KMS-11 (cell line): ENCODE results near the gene GDF11.
A peak's percentile ranks its signal among the peaks of the same experiment; 100 is the strongest.

Experiments
- H2AFZ ChIP-seq: fragments of 200-600 bp; sonication (generic); 2 replicates; pipeline ENCODE4 v1.6.1; 2016; ENCODE audit warnings: antibody characterized with exemption, mixed run types, low read depth
- H3K27ac ChIP-seq: fragments of 200-600 bp; sonication (generic); 2 replicates; pipeline ENCODE4 v1.6.1; 2016; ENCODE audit warnings: mild to moderate bottlenecking, mixed run types
- H3K27me3 ChIP-seq: fragments of 200-600 bp; sonication (generic); 2 replicates; pipeline ENCODE4 v1.6.1; 2017; ENCODE audit warnings: mild to moderate bottlenecking, low read depth, mixed run types, moderate library complexity; ENCODE audit not compliant: insufficient read depth
- H3K36me3 ChIP-seq: fragments of 200-600 bp; sonication (generic); 2 replicates; pipeline ENCODE4 v1.6.1; 2017; ENCODE audit warnings: mild to moderate bottlenecking, mixed run types; ENCODE audit not compliant: insufficient read depth
- H3K4me1 ChIP-seq: fragments of 200-600 bp; sonication (generic); 2 replicates; pipeline ENCODE4 v1.6.1; 2016; ENCODE audit warnings: mild to moderate bottlenecking, low read depth, mixed run types; ENCODE audit not compliant: poor library complexity, severe bottlenecking
- H3K4me2 ChIP-seq: fragments of 200-600 bp; sonication (generic); 2 replicates; pipeline ENCODE4 v1.7.0; 2016; ENCODE audit warnings: mild to moderate bottlenecking, mixed run types
- H3K4me3 ChIP-seq: fragments of 200-600 bp; sonication (generic); IDR thresholded peaks from 2 replicates; pipeline ENCODE4 v1.6.1; 2017; ENCODE audit warnings: low read depth, low read length, mixed read lengths; ENCODE audit not compliant: insufficient read depth
- H3K79me2 ChIP-seq: fragments of 200-600 bp; sonication (generic); 2 replicates; pipeline ENCODE4 v1.6.1; 2016; ENCODE audit warnings: low read depth, mixed run types; ENCODE audit not compliant: insufficient read depth
- H3K9ac ChIP-seq: fragments of 200-600 bp; sonication (generic); 2 replicates; pipeline ENCODE4 v1.6.1; 2016; ENCODE audit warnings: mild to moderate bottlenecking, mixed run types
- H4K20me1 ChIP-seq: fragments of 200-600 bp; sonication (generic); 2 replicates; pipeline ENCODE4 v1.6.1; 2016; ENCODE audit warnings: mild to moderate bottlenecking, mixed run types; ENCODE audit not compliant: insufficient read depth
- CTCF ChIP-seq: fragments of 200-600 bp; sonication (generic); conservative IDR thresholded peaks from 2 replicates; pipeline ENCODE4 v1.6.1; 2017; ENCODE audit warnings: low read depth, mild to moderate bottlenecking, antibody characterized with exemption, low read length, moderate library complexity, mixed read lengths

GDF11 gene

GRCh38 chr12:55708695-55709233 is 34.2 kb upstream of the GDF11 start:
- Histone ChIP-seq H3K36me3 (no peaks in the 10 kb centered on the region), H4K20me1 (no peaks in the 10 kb centered on the region), H3K9ac (no peak overlapping the region), H2AFZ (no peak overlapping the region; the same call in 1 of the 2 replicates), H3K27me3 (peaks cover 59% of the 10 kb centered on the region), H3K79me2 (no peaks in the 10 kb centered on the region), H3K27ac (no peak overlapping the region), H3K4me3 (no peak overlapping the region), H3K4me2 (peak overlapping the region; percentile 91; the same call in 1 of the 2 replicates), H3K4me1 (peaks cover 11% of the 10 kb centered on the region)
- no peak for TF ChIP-seq CTCF

GRCh38 chr12:55711786-55712553 is 31.0 kb upstream of the GDF11 start:
- H3K79me2 ChIP-seq = peaks cover 4% of the 10 kb centered on the region; the same call in 1 of the 2 replicates
- H3K36me3 ChIP-seq = no peaks in the 10 kb centered on the region
- no peak overlapping the region for H3K4me2 ChIP-seq
- H3K27me3 ChIP-seq = peaks cover 54% of the 10 kb centered on the region
- no peak overlapping the region for H3K27ac ChIP-seq
- no peak overlapping the region for H3K9ac ChIP-seq
- no peak overlapping the region for H2AFZ ChIP-seq
- H4K20me1 ChIP-seq = no peaks in the 10 kb centered on the region
- H3K4me1 ChIP-seq = peaks cover 21% of the 10 kb centered on the region
- TF ChIP-seq CTCF = no peak
- no peak overlapping the region for H3K4me3 ChIP-seq

GRCh38 chr12:55712700-55713415 is 30.1 kb upstream of the GDF11 start:
- H3K27ac ChIP-seq = no peak overlapping the region
- peaks cover 51% of the 10 kb centered on the region for H3K27me3 ChIP-seq
- H3K9ac ChIP-seq = no peak overlapping the region
- peaks cover 27% of the 10 kb centered on the region for H3K4me1 ChIP-seq
- no peak overlapping the region for H2AFZ ChIP-seq
- no peak overlapping the region for H3K4me2 ChIP-seq
- TF ChIP-seq CTCF = no peak
- no peaks in the 10 kb centered on the region for H4K20me1 ChIP-seq
- no peak overlapping the region for H3K4me3 ChIP-seq
- H3K79me2 ChIP-seq = peaks cover 10% of the 10 kb centered on the region; the same call in 1 of the 2 replicates
- no peaks in the 10 kb centered on the region for H3K36me3 ChIP-seq

GRCh38 chr12:55713721-55714120 is 29.2 kb upstream of the GDF11 start:
- Histone ChIP-seq H3K4me1 (peaks cover 25% of the 10 kb centered on the region), H3K36me3 (no peaks in the 10 kb centered on the region), H2AFZ (no peak overlapping the region), H3K79me2 (peaks cover 10% of the 10 kb centered on the region; the same call in 1 of the 2 replicates), H3K9ac (no peak overlapping the region), H3K27ac (no peak overlapping the region), H4K20me1 (no peaks in the 10 kb centered on the region), H3K4me2 (no peak overlapping the region), H3K27me3 (peaks cover 42% of the 10 kb centered on the region), H3K4me3 (no peak overlapping the region)
- TF ChIP-seq CTCF = no peak
